ENCODE results near the gene SPEF1.
A peak's percentile ranks its signal among the peaks of the same experiment; 100 is the strongest.

Gene SPEF1

DNA sequence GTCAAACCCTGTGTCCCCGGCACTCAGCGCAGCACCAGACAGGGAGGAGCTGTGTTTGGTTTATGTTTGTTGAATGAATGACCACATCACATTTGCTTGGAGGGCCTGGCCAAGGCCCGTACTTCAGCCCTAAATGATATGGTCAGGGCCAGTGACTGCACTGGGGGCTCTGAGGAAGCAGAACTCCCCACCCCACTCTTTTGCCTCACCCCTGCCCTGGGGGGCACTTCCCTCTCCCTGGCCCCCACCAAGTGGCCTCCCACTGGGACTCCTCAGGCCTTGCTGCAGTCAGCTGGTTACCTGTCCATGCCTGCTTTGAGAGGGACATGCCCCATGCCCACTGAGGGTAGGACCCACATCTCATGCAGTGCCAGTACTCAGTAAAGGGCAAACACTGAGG is 16.6 kb downstream of the SPEF1 start:
- no peak for DNase-seq

DNA sequence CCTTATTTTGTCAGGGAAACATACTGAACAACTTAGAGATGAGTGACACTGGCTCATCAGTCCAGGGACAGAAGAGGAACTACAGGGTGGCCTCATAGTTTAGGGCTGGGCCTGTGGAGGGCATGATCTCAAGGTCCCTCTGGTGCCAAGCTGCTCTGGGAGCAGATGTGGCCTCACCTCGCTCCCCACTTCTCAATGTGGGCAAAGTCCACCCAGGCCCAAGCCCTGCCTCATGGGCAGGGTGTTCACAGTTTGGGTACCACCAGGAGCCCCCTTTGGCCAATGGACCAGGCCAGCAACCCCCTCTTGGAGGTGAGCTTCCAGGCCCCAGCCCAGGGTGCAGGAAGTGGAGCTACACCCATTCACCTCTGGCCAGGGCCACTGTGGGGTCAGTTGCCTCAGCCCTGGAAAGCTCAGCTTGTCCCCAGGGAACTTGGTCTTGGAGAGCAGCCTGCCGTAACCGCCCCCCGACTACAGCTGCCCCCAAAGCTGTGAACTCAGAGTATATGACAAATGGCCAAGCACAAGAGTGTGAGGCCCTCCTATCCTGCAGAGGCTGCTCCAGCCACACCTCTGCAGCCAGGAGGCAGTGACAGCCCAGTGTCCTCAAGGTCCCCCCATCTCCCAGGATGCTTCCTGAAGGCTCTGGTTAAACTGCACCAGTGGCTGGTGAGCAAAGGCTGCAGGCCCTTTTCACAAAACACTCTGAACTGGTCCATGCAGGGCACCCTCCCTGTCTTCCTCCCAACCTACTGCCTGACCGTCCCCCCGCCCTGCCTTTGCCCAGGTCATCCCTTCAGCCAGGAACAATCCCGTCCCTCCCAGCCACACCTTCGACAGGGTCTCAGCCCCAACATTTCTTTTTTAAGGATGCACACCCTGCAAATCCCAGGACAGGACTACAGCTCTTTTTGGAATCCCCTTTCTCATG is 17.3 kb downstream of the SPEF1 start:
- no peak for DNase-seq

DNA sequence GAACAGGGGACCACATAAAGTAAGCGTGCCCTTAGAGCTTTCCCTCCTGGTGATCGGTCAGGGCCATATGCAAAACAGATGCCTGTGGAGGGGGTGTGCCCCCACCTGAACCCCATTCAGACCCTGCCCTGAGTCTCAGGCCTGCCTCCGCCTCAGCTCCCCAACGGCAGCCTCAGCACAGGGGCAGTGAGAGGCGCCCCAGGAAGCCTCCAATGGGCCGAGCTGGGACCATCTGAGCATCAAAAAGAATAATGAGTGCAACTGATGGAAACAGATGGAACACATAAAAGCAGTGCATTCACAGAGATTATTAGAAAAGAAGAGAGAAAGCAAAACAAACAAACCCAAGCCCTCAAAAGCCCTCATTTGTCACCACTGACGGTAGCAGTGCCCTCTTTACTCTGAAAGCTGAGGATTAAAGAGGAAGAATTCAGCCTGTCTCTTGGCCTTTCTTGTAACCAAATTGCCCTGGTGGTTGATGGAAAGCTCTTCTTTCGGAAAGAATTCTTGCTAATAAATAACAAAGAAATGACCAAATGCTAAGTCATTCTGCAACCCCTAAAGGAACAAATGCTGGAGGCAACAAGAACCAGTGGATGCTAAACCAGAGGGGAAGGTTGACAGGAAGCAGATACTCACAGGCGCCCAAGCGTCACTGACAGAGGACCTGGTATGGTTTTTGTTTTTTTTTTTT is 20.4 kb downstream of the SPEF1 start:
- DNase-seq, result no peak

- DNase-seq, result no peak
These were observed 21.4 kb downstream of the SPEF1 start for GRCh38 chr20:3759884-3760283.

- DNase-seq, result no peak
These were observed 21.9 kb downstream of the SPEF1 start for GRCh38 chr20:3759316-3759823.

DNA sequence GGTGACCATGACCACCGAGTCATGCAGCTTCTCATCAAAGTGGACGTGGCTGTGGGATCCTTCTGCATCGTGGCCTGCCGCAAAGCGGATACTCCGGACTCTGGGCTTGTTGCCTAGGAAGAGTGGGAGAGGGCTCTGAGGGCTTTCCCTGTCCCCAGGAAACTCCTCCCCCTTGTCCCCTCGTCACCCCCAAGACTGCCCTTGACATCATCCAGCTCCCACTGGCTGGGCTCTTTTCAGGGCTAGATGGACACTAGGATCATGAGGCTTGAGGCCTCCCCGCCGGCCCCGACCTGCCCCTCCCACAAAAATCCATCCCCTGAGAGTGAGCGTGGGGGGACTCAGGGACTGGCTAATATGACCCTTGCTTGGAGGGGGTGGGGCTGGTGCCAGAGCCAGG is 22.7 kb downstream of the SPEF1 start:
- DNase-seq, result no peak

DNA sequence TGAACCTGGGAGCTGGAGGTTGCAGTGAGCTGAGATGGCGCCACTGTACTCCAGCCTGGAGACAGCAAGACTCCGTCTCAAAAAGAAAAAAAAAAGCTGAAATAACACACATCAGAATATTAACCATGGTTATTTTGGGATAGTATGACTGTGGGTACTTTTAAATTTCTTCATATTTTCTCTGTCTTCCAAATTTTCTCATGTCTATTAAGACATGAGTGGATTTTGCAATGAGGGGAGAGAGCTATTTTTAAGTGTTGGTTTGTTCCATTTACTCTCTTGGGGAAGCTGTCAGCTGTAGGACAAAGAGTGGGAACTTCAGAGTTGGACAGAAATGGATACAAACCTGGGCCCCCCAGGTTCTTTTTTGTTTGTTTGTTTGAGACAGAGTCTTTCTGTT is 24.0 kb downstream of the SPEF1 start:
- no peak for DNase-seq

- no peak for DNase-seq
These were observed 25.3 kb downstream of the SPEF1 start for GRCh38 chr20:3755814-3756480.

- DNase-seq, result no peak
These were observed 26.0 kb downstream of the SPEF1 start for GRCh38 chr20:3755269-3755668.

DNA sequence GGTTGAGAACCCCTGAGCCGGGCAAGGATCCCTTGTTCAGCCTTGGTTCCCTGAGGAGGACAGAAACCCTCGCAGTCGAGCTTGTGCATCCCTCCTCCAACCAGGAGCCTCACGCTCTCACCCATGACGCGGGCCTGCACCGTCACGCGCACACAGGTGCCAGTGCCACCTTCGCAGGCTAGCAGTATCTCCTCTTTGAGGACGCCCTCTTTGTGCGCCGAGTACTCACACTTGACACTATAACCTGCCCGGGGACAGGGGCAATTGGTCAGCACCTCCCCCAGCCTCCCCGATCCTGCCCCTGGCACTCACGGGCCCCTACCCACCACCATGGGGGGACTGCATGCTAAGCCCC is 27.0 kb downstream of the SPEF1 start:
- no peak for DNase-seq

GRCh38 chr20:3753501-3754275 is 27.6 kb downstream of the SPEF1 start:
- no peak for DNase-seq

DNA sequence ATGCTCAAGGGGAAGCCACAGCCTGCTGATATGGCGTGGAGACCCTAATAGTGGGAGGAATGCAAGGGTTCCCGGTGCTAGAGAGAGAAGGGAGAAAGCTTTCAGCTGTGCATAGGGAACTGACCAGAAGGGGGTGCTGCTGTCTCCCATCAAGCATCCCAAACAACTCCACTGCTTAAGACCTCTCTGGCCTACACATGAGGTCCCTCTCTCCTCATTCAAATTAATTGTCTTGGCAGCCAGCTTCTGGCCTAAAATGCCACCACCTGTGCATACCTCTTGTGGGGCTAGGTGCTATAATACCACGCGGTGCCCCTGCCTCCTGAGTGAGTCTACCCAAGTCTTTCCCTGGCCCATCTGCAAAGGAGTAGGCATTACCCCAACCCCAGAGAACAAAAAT is 28.1 kb downstream of the SPEF1 start:
- peak; percentile 53 for DNase-seq

- no peak for DNase-seq
These were observed 28.9 kb downstream of the SPEF1 start for GRCh38 chr20:3752386-3752759.

GRCh38 chr20:3751675-3752385 is 29.4 kb downstream of the SPEF1 start:
- DNase-seq, result peak; percentile 50

- no peak for DNase-seq
These were observed 30.0 kb downstream of the SPEF1 start for GRCh38 chr20:3751305-3751674.

DNA sequence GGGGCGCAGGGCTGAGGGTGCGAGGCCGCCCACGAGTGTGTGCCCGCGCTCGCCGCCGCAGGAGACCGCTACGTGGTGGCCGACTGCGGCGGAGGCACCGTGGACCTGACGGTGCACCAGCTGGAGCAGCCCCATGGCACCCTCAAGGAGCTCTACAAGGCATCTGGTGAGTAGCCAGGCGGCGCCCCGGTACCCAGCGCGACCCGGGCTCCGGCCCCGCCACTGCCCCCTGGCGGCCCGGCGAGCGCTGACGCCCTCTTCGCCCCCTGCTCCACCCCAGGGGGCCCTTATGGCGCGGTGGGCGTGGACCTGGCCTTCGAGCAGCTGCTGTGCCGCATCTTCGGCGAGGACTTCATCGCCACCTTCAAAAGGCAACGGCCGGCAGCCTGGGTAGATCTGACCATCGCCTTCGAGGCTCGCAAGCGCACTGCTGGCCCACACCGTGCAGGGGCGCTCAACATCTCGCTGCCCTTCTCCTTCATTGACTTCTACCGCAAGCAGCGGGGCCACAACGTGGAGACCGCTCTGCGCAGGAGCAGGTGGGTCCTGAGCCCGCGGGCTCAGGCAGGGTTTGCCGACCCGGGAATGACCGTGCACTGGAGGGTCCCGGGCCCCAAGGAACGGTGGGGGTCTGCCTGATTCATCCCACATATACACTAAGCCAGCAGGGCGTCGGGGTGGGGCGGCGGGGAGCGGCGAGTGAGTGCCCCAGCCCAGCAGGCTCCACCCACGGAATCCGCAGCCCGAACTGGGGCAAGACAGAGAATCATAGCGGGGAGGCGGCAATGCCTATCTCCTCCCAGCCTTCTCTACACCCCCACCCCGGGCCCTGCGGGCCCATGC is 31.3 kb downstream of the SPEF1 start:
- peak; percentile 40 for DNase-seq

GRCh38 chr20:3749087-3749688 is 32.1 kb downstream of the SPEF1 start:
- DNase-seq, result no peak

DNA sequence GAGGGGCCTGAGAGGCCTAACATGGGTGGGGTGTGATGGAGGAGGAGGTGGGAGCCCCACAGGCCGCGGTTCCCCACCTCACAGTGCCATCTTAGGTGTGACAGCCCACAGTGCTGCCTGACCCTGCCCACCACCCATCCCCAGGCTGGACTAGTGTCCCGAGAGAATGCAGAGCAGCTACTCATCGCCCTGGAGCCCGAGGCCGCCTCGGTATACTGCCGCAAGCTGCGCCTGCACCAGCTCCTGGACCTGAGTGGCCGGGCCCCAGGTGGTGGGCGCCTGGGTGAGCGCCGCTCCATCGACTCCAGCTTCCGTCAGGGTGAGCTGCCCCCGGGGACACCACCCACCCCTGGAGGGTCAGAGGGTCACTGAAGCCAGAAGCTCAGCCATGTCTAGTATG is 33.2 kb downstream of the SPEF1 start:
- no peak for DNase-seq

- DNase-seq, result no peak
These were observed 33.8 kb downstream of the SPEF1 start for GRCh38 chr20:3747471-3747870.

- no peak for DNase-seq
These were observed 35.5 kb downstream of the SPEF1 start for GRCh38 chr20:3745686-3746173.

All from stimulated activated CD4-positive, alpha-beta T cell treated with anti-CD3 and anti-CD28 coated beads, Interleukin-4, amount 100 ng/mL, for 1 hour (primary cell).